Glutamatergic neuron (in vitro differentiated cells): Measurements from ENCODE around the gene ZNF211. TPM values are rescaled to one million over a fixed set of nuclear protein-coding genes. Genes with fewer than 3 reads are reported as not detected.

ENCODE experiments used
- DNase-seq: peaks from one replicate; pipeline ENCODE4 v3.0.0; 2022
- H3K27ac Mint-ChIP-seq: one replicate; pipeline ENCODE4 v1.8.0; 2020; ENCODE audit warnings: mild to moderate bottlenecking, mixed read lengths, inconsistent platforms; ENCODE audit not compliant: unreplicated experiment
- H3K27me3 Mint-ChIP-seq: one replicate; pipeline ENCODE4 v1.8.0; 2020; ENCODE audit warnings: mild to moderate bottlenecking, moderate library complexity, mixed read lengths, inconsistent platforms; ENCODE audit not compliant: unreplicated experiment
- H3K36me3 Mint-ChIP-seq: one replicate; pipeline ENCODE4 v1.8.0; 2020; ENCODE audit warnings: mild to moderate bottlenecking, mixed read lengths, inconsistent platforms; ENCODE audit not compliant: unreplicated experiment
- H3K4me1 Mint-ChIP-seq: one replicate; pipeline ENCODE4 v1.8.0; 2020; ENCODE audit warnings: mild to moderate bottlenecking, low read depth, mixed read lengths, inconsistent platforms; ENCODE audit not compliant: unreplicated experiment
- H3K4me3 Mint-ChIP-seq: one replicate; pipeline ENCODE4 v1.8.0; 2020; ENCODE audit warnings: mild to moderate bottlenecking, mixed read lengths, inconsistent platforms; ENCODE audit not compliant: unreplicated experiment
- H3K9me3 Mint-ChIP-seq: one replicate; pipeline ENCODE4 v1.8.0; 2020; ENCODE audit warnings: mild to moderate bottlenecking, moderate library complexity, mixed read lengths, inconsistent platforms; ENCODE audit not compliant: unreplicated experiment
- total RNA-seq: library from RNA; stranded (reverse); fragmentation: NEBNext Ultra II Directional; extraction: Animal tissue kit (Norgen Biotek cat#: 25700); gene quantifications from one replicate; pipeline ENCODE4 v1.2.1, GENCODE V29; 2021; ENCODE audit not compliant: unreplicated experiment
- TF ChIP-seq, protein P1 (sequence below): fragments of 200-600 bp; sonication (generic); IDR thresholded peaks from one replicate; pipeline ENCODE4 v1.5.0; 2021; ENCODE audit not compliant: partially characterized antibody, unreplicated experiment

The ZNF211 gene
- total RNA-seq, 1 donor from 2014 or later = 29.5 TPM

DNA sequence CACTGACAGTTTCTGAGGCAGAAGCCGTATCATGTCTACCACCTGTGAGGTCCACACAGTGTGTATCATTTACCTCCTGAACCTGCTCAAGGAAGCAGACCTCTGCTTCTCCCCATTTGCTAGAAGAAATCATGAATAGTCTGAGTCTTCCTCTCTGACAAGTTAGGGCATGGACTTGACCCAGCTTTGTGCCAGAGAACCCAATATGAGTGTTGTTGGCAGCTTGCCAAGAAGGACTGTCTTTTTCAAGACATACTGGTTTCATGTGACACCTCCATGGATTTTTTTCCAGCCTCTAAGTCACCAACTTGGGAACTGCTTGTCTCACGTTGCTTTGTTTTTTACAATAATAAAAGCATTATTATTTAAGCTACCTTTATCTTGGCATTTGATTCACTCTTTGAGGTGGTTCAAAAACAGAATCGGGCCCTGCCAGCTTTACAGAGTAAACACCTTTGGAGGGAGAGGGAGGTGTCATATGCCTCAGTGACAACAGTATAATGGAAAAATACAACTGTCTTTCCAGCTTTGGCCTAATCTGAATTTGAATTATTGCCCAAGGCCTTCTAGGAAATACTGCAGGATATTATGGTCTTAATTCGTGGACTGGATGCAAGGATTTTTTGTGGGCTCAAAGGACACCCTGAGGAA is 9.6 kb downstream of the ZNF211 start:
- H3K4me3 Mint-ChIP-seq = no peak overlapping the region
- no peaks in the 10 kb centered on the region for H3K4me1 Mint-ChIP-seq
- no peaks in the 10 kb centered on the region for H3K27me3 Mint-ChIP-seq
- H3K9me3 Mint-ChIP-seq = peaks cover 8% of the 10 kb centered on the region
- no peak for DNase-seq
- H3K36me3 Mint-ChIP-seq = peaks cover 47% of the 10 kb centered on the region
- H3K27ac Mint-ChIP-seq = no peak overlapping the region
- TF ChIP-seq, protein P1, sequence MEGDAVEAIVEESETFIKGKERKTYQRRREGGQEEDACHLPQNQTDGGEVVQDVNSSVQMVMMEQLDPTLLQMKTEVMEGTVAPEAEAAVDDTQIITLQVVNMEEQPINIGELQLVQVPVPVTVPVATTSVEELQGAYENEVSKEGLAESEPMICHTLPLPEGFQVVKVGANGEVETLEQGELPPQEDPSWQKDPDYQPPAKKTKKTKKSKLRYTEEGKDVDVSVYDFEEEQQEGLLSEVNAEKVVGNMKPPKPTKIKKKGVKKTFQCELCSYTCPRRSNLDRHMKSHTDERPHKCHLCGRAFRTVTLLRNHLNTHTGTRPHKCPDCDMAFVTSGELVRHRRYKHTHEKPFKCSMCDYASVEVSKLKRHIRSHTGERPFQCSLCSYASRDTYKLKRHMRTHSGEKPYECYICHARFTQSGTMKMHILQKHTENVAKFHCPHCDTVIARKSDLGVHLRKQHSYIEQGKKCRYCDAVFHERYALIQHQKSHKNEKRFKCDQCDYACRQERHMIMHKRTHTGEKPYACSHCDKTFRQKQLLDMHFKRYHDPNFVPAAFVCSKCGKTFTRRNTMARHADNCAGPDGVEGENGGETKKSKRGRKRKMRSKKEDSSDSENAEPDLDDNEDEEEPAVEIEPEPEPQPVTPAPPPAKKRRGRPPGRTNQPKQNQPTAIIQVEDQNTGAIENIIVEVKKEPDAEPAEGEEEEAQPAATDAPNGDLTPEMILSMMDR = no peak

- TF ChIP-seq, protein P1 = no peak
- Mint-ChIP-seq H3K9me3 (peaks cover 4% of the 10 kb centered on the region), H3K4me1 (no peaks in the 10 kb centered on the region), H3K27me3 (no peaks in the 10 kb centered on the region), H3K4me3 (no peak overlapping the region), H3K36me3 (peaks cover 38% of the 10 kb centered on the region), H3K27ac (no peak overlapping the region)
- no peak for DNase-seq
These were observed 10.8 kb downstream of the ZNF211 start for GRCh38 chr19:57643734-57644133.

GRCh38 chr19:57648331-57649003 is 15.5 kb downstream of the ZNF211 start:
- TF ChIP-seq, protein P1 = no peak
- no peak overlapping the region for H3K27ac Mint-ChIP-seq
- H3K36me3 Mint-ChIP-seq = peaks cover 3% of the 10 kb centered on the region
- H3K4me1 Mint-ChIP-seq = no peaks in the 10 kb centered on the region
- no peaks in the 10 kb centered on the region for H3K9me3 Mint-ChIP-seq
- no peak for DNase-seq
- peaks cover 7% of the 10 kb centered on the region for H3K27me3 Mint-ChIP-seq
- no peak overlapping the region for H3K4me3 Mint-ChIP-seq

GRCh38 chr19:57651654-57651996 is 18.7 kb downstream of the ZNF211 start:
- no peak for DNase-seq
- TF ChIP-seq, protein P1 = no peak
- peaks cover 4% of the 10 kb centered on the region for H3K36me3 Mint-ChIP-seq
- H3K27me3 Mint-ChIP-seq = peaks cover 7% of the 10 kb centered on the region
- H3K4me3 Mint-ChIP-seq = no peak overlapping the region
- peaks cover 2% of the 10 kb centered on the region for H3K9me3 Mint-ChIP-seq
- H3K4me1 Mint-ChIP-seq = no peaks in the 10 kb centered on the region
- H3K27ac Mint-ChIP-seq = no peak overlapping the region

GRCh38 chr19:57653689-57654088 is 20.7 kb downstream of the ZNF211 start:
- peaks cover 7% of the 10 kb centered on the region for H3K27me3 Mint-ChIP-seq
- peaks cover 4% of the 10 kb centered on the region for H3K36me3 Mint-ChIP-seq
- H3K4me3 Mint-ChIP-seq = no peak overlapping the region
- peaks cover 2% of the 10 kb centered on the region for H3K9me3 Mint-ChIP-seq
- H3K27ac Mint-ChIP-seq = no peak overlapping the region
- TF ChIP-seq, protein P1 = no peak
- H3K4me1 Mint-ChIP-seq = no peaks in the 10 kb centered on the region
- DNase-seq = no peak
